IPS-18a (cell line): ENCODE results near the gene PTPRG.
A peak's percentile ranks its signal among the peaks of the same experiment; 100 is the strongest.

Source experiments
- H3K27ac ChIP-seq: one replicate; pipeline ENCODE4 v1.5.1; 2013; ENCODE audit warnings: low read length
- H3K27me3 ChIP-seq: one replicate; pipeline ENCODE4 v1.6.1; 2013; ENCODE audit warnings: mild to moderate bottlenecking, low read length; ENCODE audit not compliant: control insufficient read depth, insufficient read depth
- H3K36me3 ChIP-seq: one replicate; pipeline ENCODE4 v1.6.1; 2013; ENCODE audit warnings: low read depth, low read length; ENCODE audit not compliant: control insufficient read depth
- H3K4me1 ChIP-seq: one replicate; pipeline ENCODE4 v1.6.1; 2013; ENCODE audit warnings: low read depth, low read length; ENCODE audit not compliant: control insufficient read depth
- H3K4me3 ChIP-seq: one replicate; pipeline ENCODE4 v1.5.1; 2013; ENCODE audit warnings: low read length
- H3K9ac ChIP-seq: one replicate; pipeline ENCODE4 v1.6.1; 2013; ENCODE audit warnings: mild to moderate bottlenecking, low read length, moderate library complexity
- H3K9me3 ChIP-seq: one replicate; pipeline ENCODE4 v1.6.1; 2013; ENCODE audit warnings: low read depth, low read length; ENCODE audit not compliant: control insufficient read depth

The PTPRG gene

DNA sequence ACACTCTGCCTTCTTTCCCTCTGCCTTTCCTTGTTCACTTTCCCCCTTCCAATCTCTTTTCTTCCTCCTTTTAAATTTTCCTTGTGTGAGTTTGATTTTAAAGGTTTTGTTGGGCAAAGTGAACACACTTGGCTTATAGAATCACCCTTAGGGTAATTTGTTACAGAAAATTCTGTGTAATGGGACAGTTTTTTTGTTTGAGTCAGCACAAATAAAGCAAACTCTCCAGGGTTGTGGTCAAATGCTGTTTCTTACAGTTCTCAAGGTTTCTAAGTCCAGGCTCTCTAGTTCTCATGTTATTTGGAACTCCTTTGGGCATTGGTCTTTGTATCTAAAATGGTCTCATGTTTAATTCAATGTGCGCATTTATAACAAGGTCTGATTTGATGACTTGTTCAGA is 307.1 kb downstream of the PTPRG start:
- no peaks in the 10 kb centered on the region for H3K9me3 ChIP-seq
- H3K9ac ChIP-seq = no peak overlapping the region
- no peak overlapping the region for H3K4me3 ChIP-seq
- peaks cover 48% of the 10 kb centered on the region for H3K4me1 ChIP-seq
- H3K27me3 ChIP-seq = no peaks in the 10 kb centered on the region
- no peaks in the 10 kb centered on the region for H3K36me3 ChIP-seq
- no peak overlapping the region for H3K27ac ChIP-seq

DNA sequence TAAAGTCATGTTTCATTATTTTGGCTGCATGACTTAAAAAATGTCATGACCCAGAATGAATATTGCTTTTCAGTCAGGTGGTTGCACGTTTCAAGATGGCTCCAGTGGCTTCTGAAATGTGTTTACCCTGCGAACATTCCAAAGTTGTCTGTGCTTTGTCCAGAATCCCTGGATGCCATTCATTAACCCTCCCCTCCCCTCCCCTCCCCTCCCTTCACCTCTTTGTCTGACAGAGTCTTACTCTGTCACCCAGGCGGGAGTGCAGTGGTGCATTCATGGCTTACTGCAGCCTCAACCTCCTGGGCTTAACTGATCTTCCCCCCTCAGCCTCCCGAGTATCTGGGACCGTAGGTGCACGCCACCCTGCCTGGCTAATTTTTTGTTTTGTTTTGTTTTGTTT is 308.0 kb downstream of the PTPRG start:
- H3K27ac ChIP-seq = no peak overlapping the region
- H3K9ac ChIP-seq = no peak overlapping the region
- H3K27me3 ChIP-seq = no peaks in the 10 kb centered on the region
- no peaks in the 10 kb centered on the region for H3K9me3 ChIP-seq
- no peak overlapping the region for H3K4me3 ChIP-seq
- no peaks in the 10 kb centered on the region for H3K36me3 ChIP-seq
- H3K4me1 ChIP-seq = peaks cover 57% of the 10 kb centered on the region

DNA sequence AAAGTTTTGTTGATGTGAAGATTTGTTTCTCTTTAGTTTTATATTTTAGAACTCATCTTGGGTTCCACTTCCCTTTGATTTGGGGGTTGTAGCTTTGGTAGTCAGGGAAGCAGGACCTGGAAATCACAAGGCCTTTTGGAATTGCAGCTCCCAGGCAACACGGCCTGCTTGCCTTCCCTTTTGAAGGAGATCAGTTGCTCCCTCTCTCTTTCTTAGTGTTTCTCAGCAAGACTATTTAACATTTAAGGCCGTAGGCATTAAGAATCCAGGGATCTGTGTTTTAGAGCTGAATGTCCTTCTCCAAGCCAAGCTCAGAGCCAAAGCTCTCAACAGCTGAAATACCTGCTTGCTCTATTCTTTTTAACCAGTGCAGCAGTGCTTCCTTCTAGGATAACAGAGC is 310.3 kb downstream of the PTPRG start:
- H3K9me3 ChIP-seq = no peaks in the 10 kb centered on the region
- no peaks in the 10 kb centered on the region for H3K36me3 ChIP-seq
- peak overlapping the region; percentile 12 for H3K4me3 ChIP-seq
- peak overlapping the region; percentile 3 for H3K9ac ChIP-seq
- peak overlapping the region; percentile 36 for H3K27ac ChIP-seq
- H3K27me3 ChIP-seq = no peaks in the 10 kb centered on the region
- peaks cover 74% of the 10 kb centered on the region for H3K4me1 ChIP-seq

DNA sequence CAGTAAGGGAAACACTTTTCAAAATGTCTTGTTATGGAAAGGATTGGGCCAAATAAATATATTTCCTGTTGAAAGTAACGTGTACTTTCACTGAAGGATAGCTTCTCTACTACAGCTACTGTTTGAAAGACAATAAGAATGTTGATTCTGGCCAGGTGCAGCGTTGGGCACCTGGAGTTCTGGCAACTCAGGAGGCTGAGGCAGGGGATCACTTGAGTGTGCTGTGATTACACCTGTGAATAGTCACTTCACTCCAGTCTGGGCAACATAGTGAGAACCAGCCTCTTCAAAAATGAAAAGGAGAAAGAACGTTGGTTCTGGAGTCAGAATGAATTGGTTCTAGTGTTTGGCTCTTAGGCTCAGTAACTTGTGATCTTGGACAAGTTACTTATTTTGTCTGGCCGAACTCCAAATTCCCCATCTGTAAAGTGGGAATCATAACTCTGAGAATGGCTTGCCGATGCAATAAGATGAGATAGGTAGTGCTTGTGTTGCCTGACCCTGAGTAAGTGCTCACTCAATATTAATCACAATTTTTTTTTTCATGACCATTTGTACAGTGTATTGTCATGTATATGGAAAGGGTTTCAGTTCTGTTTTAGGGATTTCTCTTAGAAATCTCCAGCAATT is 310.8 kb downstream of the PTPRG start:
- Histone ChIP-seq H3K27ac (peak overlapping the region; percentile 55), H3K27me3 (no peaks in the 10 kb centered on the region), H3K9ac (peak overlapping the region; percentile 3), H3K9me3 (no peaks in the 10 kb centered on the region), H3K4me3 (peak overlapping the region; percentile 12), H3K4me1 (peaks cover 79% of the 10 kb centered on the region), H3K36me3 (no peaks in the 10 kb centered on the region)

DNA sequence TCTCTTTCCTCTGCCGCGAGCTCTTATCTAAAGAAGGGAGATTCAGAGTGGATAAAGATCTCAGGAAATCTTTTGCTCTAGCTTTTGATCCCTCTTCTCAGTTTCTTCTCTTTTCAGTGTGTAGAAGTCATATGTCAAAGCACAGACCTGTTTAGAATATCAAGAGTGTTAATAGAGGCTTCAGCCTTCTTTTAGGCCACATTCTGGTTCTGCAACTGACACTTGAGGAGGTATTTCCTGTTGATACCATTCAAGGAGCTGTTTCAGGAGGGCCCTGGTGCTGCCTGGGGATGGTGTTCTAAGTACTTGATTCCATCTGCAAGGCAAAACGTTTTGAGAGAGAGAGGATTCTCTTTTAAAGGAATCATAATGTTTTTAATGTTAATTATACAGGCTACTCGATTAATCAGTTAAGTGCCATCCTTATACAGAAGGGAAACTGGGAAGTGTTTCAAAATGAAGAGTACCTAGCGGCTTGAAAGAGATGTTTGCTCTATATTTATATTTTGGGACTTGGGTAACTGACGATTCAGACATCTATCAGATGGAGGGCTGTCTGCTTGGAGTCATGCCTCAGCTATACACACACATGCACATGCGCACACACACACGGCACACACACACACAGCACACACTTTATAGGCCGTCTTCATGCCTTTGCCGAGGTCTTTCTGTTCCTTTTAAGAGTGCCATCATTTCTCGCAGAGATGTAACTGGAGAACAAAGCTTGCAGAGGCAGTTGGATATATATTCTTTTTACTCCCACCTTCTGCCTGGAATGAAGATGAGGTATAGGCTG is 313.9 kb downstream of the PTPRG start:
- no peaks in the 10 kb centered on the region for H3K36me3 ChIP-seq
- no peaks in the 10 kb centered on the region for H3K27me3 ChIP-seq
- no peaks in the 10 kb centered on the region for H3K9me3 ChIP-seq
- peak overlapping the region; percentile 11 for H3K4me3 ChIP-seq
- H3K9ac ChIP-seq = no peak overlapping the region
- H3K4me1 ChIP-seq = peaks cover 76% of the 10 kb centered on the region
- peak overlapping the region; percentile 33 for H3K27ac ChIP-seq

DNA sequence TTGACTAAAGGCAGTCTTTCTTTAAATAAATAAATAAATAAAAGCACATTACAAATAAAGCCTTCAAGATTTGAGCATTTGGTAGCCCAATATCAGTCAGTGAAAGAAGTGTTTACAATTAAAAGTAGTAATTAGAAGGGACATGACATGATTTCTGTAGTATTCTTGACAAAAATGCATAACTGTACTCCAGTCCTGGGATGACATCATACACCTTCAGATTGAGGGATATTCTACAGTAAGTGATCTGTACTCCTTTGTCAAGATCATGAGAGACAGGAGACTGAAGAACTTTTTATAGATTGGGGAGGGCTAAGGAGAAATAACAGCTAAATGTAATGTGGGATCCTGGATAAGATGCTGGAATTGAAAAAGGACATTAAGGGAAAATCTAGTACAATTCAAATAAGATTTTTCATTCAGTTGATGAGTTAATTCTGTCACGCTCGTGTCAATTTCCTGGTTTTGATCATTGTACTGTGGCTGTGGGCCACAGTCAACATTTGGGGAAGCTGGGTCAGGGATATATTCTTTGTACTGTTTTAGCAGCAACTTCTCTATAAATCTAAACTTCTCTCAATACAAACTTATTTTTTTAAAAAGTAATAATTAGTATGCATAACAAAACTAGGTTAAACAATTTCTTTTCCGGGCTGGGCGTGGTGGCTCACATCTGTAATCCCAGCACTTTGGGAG is 314.8 kb downstream of the PTPRG start:
- H3K9ac ChIP-seq = no peak overlapping the region
- no peak overlapping the region for H3K27ac ChIP-seq
- H3K27me3 ChIP-seq = no peaks in the 10 kb centered on the region
- H3K9me3 ChIP-seq = no peaks in the 10 kb centered on the region
- peaks cover 70% of the 10 kb centered on the region for H3K4me1 ChIP-seq
- no peak overlapping the region for H3K4me3 ChIP-seq
- H3K36me3 ChIP-seq = no peaks in the 10 kb centered on the region

DNA sequence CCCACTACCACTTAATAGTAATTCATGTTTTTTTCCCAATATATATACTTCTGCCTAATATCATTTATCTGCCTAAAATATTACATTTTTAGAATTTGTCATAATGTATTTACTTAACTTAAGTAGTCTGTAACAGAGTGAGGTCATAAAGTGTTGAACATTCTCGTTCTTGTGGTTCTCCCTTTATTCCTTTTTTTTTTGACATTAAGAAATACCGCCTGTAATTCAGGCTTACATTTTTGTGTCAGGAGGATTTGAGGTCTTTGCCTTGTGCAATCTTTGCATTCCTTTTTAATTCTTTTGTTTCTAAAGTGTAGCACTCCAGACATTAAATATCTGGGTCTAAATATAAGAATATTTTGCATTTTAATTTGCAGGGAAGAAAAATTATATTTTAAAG is 315.4 kb downstream of the PTPRG start:
- Histone ChIP-seq H3K36me3 (no peaks in the 10 kb centered on the region), H3K4me3 (no peak overlapping the region), H3K9me3 (no peaks in the 10 kb centered on the region), H3K27ac (no peak overlapping the region), H3K27me3 (no peaks in the 10 kb centered on the region), H3K9ac (no peak overlapping the region), H3K4me1 (peaks cover 63% of the 10 kb centered on the region)

DNA sequence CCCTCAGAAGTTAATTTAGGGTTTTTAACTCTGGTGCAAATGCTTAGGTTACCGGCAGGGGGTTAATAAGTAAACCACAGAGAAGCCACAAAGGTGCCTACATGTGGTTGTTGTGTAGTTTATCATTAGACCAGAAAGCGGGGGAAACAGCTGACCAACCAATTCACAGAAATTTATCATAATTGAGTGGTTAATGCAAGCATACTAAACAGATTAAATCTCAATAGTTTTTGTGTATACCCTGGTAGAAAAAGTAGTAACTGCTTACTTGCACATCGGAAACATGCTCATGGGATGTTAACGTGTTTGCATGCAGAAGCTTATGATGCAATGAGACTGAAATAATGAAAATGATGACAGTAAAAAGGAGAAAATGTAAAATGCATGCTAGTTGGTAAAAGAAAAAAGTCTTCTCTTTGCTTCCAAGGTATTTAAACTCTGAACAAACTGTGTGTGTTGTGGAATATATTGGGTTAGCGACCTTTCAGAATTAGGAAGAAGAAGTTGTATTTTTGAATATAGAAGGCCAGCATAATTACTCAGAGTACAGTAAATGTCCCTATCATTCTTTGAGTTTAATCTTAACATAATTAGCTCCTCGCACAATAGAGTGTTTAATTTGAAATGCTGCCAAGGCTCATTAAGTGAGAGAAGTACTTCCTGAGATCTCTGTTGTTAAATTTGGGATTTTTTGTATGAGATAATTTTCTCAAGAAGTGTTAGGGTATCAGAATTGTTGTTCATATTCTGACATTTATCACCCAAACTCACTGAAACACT is 316.2 kb downstream of the PTPRG start:
- Histone ChIP-seq H3K36me3 (no peaks in the 10 kb centered on the region), H3K27me3 (no peaks in the 10 kb centered on the region), H3K4me1 (peaks cover 56% of the 10 kb centered on the region), H3K9ac (no peak overlapping the region), H3K27ac (no peak overlapping the region), H3K9me3 (no peaks in the 10 kb centered on the region), H3K4me3 (no peak overlapping the region)

DNA sequence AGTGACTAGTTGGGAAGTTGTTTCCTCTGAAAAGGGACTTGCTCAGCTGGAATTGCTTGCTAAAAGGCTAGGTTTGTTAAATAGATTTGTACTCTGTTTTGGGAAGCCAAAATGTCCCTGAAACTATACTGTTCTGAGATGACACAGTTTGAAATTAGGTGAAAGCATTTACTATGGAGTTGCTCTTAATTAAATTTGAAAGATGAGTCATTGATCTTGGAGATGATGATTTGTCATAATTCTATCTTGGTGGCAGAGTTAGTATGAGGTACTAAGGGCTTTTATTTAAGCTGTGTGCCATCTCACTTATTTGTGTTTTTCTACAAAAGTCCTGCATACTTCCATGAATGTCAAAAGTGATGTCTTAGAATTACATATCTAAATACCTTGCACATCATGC is 320.9 kb downstream of the PTPRG start:
- Histone ChIP-seq H3K9ac (no peak overlapping the region), H3K9me3 (no peaks in the 10 kb centered on the region), H3K27me3 (no peaks in the 10 kb centered on the region), H3K27ac (no peak overlapping the region), H3K36me3 (no peaks in the 10 kb centered on the region), H3K4me3 (no peak overlapping the region), H3K4me1 (peaks cover 19% of the 10 kb centered on the region)

DNA sequence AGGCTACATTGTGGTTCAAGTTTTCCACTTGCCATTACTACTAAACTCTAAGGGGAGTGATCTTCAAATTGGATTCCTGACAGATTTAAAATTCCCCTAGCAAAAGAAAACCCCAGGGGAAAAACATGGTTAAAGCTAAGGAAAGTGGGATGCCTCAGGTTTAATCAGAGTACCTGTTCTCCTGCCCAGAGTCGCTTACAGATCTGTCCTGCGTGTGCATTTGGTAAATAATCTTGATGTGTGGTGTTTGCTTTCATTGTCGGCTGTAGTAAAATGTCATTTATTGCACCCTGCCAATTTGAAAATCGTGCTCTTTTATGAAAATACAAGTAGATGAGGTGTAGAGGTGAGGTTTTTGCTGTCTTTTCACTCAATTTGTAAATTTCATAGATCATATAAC is 323.4 kb downstream of the PTPRG start:
- no peaks in the 10 kb centered on the region for H3K36me3 ChIP-seq
- H3K4me1 ChIP-seq = peaks cover 24% of the 10 kb centered on the region
- no peak overlapping the region for H3K4me3 ChIP-seq
- no peaks in the 10 kb centered on the region for H3K27me3 ChIP-seq
- no peak overlapping the region for H3K9ac ChIP-seq
- H3K27ac ChIP-seq = no peak overlapping the region
- H3K9me3 ChIP-seq = no peaks in the 10 kb centered on the region

DNA sequence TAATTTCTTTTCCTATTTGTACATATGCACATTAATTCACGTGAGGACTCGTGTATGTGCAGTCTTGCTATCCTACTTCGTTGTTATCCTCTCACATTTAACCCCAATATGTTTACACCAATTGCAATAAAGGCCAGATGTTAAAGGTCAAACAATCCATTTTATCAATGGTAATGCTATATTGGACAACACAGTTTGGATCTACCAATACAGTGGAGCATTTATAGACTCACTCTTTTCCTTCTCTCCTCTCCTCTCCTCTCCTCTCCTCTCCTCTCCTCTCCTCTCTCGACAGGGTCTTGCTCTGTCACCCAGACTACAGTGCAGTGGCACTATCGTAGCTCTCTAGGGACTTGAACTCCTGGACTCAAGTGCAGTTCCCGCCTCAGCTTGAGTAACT is 324.0 kb downstream of the PTPRG start:
- Histone ChIP-seq H3K36me3 (no peaks in the 10 kb centered on the region), H3K9ac (no peak overlapping the region), H3K27ac (no peak overlapping the region), H3K4me1 (peaks cover 27% of the 10 kb centered on the region), H3K27me3 (no peaks in the 10 kb centered on the region), H3K9me3 (no peaks in the 10 kb centered on the region), H3K4me3 (no peak overlapping the region)
